ENCODE results near the gene SALL3. TPM values are rescaled to one million over a fixed set of nuclear protein-coding genes. Genes with fewer than 3 reads are reported as not detected.

Gene SALL3
- total and polyA plus RNA-seq, 2 of the 13 experiments (the other 11 are each of a cell fraction or from before 2014, with no cell fraction given): not detected

DNA sequence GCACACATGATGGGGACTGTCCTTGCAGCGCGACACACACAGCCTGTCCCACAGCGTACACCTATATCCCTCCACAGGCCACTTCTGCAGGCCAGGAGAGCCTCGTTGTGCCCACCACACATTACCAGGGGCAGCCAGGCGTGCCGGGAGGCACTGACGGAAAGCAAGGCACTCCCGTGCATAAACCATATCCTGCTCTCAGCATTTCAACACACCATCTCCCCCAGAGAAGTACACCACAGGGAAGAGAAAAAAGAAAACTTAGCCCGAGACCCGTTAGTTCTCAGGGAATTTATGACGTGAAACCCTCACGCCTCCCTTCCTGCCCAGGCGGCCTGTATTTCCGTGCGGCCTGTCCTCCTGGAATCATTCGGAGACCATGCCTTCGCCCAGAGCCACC is 24.6 kb upstream of the SALL3 start:
- ATAC-seq (no peak), DNase-seq (ENCODE audit: low spot score) (no peak), FAIRE-seq (no peak)
- TF ChIP-seq ZNF878 (CRISPR knock-in tag; IDR thresholded peaks at IDR 0.05): no peak
- no peak for TF ChIP-seq ZNF101 (CRISPR knock-in tag; IDR thresholded peaks at IDR 0.05; ENCODE audit: borderline replicate concordance, low read depth)
- TF ChIP-seq ZFP41 (CRISPR knock-in tag; IDR thresholded peaks at IDR 0.05; ENCODE audit: borderline replicate concordance): no peak
- TF ChIP-seq TEAD3 (CRISPR knock-in tag; optimal IDR thresholded peaks at IDR 0.05; ENCODE audit: borderline replicate concordance): no peak
- TF ChIP-seq DPF2 (CRISPR knock-in tag; IDR thresholded peaks at IDR 0.05; ENCODE audit: borderline replicate concordance, low read depth): no peak
- TF ChIP-seq, protein P1, sequence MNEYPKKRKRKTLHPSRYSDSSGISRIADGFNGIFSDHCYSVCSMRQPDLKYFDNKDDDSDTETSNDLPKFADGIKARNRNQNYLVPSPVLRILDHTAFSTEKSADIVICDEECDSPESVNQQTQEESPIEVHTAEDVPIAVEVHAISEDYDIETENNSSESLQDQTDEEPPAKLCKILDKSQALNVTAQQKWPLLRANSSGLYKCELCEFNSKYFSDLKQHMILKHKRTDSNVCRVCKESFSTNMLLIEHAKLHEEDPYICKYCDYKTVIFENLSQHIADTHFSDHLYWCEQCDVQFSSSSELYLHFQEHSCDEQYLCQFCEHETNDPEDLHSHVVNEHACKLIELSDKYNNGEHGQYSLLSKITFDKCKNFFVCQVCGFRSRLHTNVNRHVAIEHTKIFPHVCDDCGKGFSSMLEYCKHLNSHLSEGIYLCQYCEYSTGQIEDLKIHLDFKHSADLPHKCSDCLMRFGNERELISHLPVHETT (CRISPR knock-in tag; conservative IDR thresholded peaks at IDR 0.05): no peak
- TF ChIP-seq HOXD1 (CRISPR knock-in tag; IDR thresholded peaks at IDR 0.05): no peak
- TF ChIP-seq ZBTB20 (CRISPR knock-in tag; IDR thresholded peaks at IDR 0.05; ENCODE audit: borderline replicate concordance, low read depth): no peak
- TF ChIP-seq ZNF788 (CRISPR knock-in tag; IDR thresholded peaks at IDR 0.05; ENCODE audit: borderline replicate concordance): no peak
- TF ChIP-seq, protein P2, sequence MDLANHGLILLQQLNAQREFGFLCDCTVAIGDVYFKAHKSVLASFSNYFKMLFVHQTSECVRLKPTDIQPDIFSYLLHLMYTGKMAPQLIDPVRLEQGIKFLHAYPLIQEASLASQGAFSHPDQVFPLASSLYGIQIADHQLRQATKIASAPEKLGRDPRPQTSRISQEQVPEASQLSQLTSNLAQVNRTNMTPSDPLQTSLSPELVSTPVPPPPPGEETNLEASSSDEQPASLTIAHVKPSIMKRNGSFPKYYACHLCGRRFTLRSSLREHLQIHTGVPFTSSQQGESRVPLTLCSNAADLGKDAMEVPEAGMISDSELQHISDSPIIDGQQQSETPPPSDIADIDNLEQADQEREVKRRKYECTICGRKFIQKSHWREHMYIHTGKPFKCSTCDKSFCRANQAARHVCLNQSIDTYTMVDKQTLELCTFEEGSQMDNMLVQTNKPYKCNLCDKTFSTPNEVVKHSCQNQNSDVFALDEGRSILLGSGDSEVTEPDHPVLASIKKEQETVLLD (CRISPR knock-in tag; IDR thresholded peaks at IDR 0.05; ENCODE audit: low read depth): no peak
- no peak for TF ChIP-seq ERF (CRISPR knock-in tag; IDR thresholded peaks at IDR 0.05)
- no peak for TF ChIP-seq YEATS2 (CRISPR knock-in tag; IDR thresholded peaks at IDR 0.05; ENCODE audit: borderline replicate concordance)
- TF ChIP-seq NR2F6 (IDR thresholded peaks at IDR 0.05): no peak
- TF ChIP-seq NR2F6 (CRISPR knock-in tag; IDR thresholded peaks at IDR 0.05): no peak
- no peak for TF ChIP-seq ZFP37 (CRISPR knock-in tag; IDR thresholded peaks at IDR 0.05; ENCODE audit: borderline replicate concordance)
- no peak for TF ChIP-seq CHD2 (IDR thresholded peaks at IDR 0.05; ENCODE audit: low read depth, low read length)
- TF ChIP-seq ARHGAP35 (CRISPR knock-in tag; IDR thresholded peaks at IDR 0.05; ENCODE audit: borderline replicate concordance): no peak
- H4K20me1 ChIP-seq (ENCODE audit: insufficient read depth, low read length): no peaks in the 10 kb centered on the region
- peaks cover 1 to 23% of the 10 kb centered on the region in 2 experiments for H3K27me3 ChIP-seq (ENCODE audit: control insufficient read depth in 1 of 2, insufficient read depth in 2 of 2, low read length in 2 of 2)
- 40% methylated on average over 13 of the region's 17 CpGs for WGBS (ENCODE audit: low lambda C conversion rate)
- intact Hi-C loops (cut with micrococcal nuclease; ENCODE audit: unreplicated experiment) (no loop called here), in situ Hi-C loops (cut with HindIII; ENCODE audit: extremely low pct_ligation_motif_present, low pct_unique_long_range_greater_than_20kb) (no loop called here)
- no peak overlapping the region for H3K9ac ChIP-seq (ENCODE audit: insufficient read depth, low read depth, low read length)
- H3K4me3 ChIP-seq (replicated peaks in 1 of 3; ENCODE audit: insufficient read depth in 1 of 3, low read depth in 2 of 3, low read length in 3 of 3): no peak overlapping the region
- POLR2A ChIA-PET: no interaction called here
- H3K4me2 ChIP-seq (ENCODE audit: low read depth, low read length): no peak overlapping the region
- no TSS peak for BruUV-seq (replicated peaks)
- no peak overlapping the region for H3K27ac ChIP-seq (ENCODE audit: extremely low read length, insufficient read depth, low read length)
- H3K79me2 ChIP-seq (ENCODE audit: insufficient read depth, low read length): no peaks in the 10 kb centered on the region
- peaks cover 14% of the 10 kb centered on the region for H3K9me3 ChIP-seq (ENCODE audit: low read length)
- CTCF ChIA-PET (ENCODE audit: low intra/inter-chr PET ratio, low total read pairs): no interaction called here
- H3K4me1 ChIP-seq (ENCODE audit: insufficient read depth, low read length): no peaks in the 10 kb centered on the region
- no peaks in the 10 kb centered on the region for H3K36me3 ChIP-seq (replicated peaks in 1 of 2; ENCODE audit: control insufficient read depth in 1 of 2, insufficient read depth in 2 of 2, low read length in 2 of 2)
- H2AFZ ChIP-seq (ENCODE audit: low read length): no peak overlapping the region
